GM12874 (cell line): ENCODE data around the gene MED15.

Experiments used
- TF ChIP-seq, protein P1 (sequence below): IDR thresholded peaks from 2 replicates; pipeline ENCODE4 v1.5.1; 2011; ENCODE audit warnings: low read depth, mild to moderate bottlenecking, control low read depth, low read length, moderate library complexity; ENCODE audit not compliant: insufficient read depth

MED15 gene

GRCh38 chr22:20630873-20631617 is 123.6 kb downstream of the MED15 start:
- TF ChIP-seq, protein P1, sequence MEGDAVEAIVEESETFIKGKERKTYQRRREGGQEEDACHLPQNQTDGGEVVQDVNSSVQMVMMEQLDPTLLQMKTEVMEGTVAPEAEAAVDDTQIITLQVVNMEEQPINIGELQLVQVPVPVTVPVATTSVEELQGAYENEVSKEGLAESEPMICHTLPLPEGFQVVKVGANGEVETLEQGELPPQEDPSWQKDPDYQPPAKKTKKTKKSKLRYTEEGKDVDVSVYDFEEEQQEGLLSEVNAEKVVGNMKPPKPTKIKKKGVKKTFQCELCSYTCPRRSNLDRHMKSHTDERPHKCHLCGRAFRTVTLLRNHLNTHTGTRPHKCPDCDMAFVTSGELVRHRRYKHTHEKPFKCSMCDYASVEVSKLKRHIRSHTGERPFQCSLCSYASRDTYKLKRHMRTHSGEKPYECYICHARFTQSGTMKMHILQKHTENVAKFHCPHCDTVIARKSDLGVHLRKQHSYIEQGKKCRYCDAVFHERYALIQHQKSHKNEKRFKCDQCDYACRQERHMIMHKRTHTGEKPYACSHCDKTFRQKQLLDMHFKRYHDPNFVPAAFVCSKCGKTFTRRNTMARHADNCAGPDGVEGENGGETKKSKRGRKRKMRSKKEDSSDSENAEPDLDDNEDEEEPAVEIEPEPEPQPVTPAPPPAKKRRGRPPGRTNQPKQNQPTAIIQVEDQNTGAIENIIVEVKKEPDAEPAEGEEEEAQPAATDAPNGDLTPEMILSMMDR = no peak

GRCh38 chr22:20632082-20632481 is 124.7 kb downstream of the MED15 start:
- TF ChIP-seq, protein P1 = no peak

- TF ChIP-seq, protein P1 = no peak
Measured at GRCh38 chr22:20632518-20632917, 125.1 kb downstream of the MED15 start.

DNA sequence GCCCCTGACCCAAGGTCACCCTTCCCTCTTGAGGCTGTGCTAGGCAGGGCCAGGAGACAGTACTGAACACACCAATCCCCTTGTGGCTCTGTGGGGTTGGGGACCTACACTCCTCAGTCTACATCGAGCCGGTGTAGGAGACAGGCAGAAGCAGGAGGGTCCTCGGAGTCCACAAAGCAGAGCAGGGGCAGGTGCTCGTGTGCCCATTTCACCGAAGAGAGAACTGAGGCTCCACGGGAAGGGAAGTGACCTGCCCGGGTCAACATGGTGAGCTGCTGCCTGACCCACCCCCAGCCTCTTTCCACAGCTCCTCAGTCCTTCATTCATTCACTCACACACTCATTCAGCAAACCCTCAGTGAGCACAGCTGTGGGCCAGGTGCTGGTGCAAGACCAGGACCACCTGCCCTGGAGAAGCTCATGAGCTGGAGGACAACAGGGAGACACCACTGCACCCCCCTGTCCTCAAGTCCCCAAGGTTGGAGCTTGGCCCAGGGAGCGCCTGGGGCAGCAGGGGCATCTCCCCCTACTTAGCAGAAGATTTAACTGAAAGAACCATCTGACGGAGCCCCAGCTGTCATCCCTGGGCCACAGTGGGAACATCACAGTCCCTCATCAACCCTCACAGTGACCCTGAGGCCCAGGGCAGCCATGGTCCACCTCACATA is 127.3 kb downstream of the MED15 start:
- TF ChIP-seq, protein P1 = no peak

DNA sequence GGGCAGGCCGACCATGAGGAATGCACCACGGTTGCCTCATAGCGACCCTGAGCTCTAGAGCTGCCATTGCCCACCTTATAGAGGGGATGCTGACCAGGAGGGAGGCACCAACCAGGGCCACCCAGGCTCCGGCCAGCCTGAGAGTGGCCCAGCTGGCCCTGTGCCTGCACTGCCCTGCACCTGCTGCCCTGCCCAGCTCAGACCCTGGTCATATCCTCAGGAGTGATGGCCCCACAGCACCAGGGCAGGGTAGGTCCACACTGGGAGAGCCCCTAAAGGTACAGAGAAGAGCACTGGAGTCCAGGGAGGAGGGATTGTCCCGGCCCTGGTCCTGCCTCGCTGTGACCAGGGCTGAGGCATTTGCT is 127.8 kb downstream of the MED15 start:
- TF ChIP-seq, protein P1 = no peak

DNA sequence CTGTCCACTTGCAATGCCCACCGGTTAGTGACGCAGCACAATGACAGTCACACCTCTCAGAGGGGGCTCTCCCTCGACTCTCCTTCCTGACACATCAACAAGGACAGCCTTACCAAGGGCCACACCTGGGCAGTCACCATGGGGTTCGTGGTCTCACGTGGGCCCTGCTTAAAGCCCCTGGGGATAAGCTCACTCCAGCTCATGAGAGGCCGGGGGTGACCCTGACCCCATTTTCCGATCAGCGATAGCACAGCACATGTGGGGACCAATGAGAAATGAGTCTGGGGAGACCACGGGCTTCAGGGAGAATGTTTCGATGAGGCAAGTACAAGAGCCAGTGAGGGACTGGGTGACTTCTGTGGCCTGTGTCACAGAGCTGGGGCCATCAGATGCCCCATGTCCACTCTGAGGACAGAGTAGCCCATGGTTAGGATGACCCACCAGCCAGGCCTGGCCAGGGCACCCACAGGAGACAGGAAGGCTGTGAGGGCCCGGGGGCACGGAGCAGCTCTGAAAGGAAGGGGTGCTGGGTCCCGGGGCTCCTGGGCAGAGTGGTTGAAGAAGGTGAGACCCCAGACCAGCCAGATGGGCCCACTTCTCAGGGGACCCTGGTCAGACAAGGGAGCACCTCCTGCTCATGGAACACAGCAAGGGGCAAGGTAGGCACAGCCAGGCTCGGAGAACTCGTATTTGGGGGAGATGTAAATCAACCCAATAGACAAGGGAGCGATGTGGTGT is 128.8 kb downstream of the MED15 start:
- TF ChIP-seq, protein P1 = no peak

- TF ChIP-seq, protein P1 = no peak
Measured at GRCh38 chr22:20636945-20637344, 129.5 kb downstream of the MED15 start.
